Kidney epithelial cell (primary cell): ENCODE measurements around the gene PLXNA4. TPM values are rescaled to one million over a fixed set of nuclear protein-coding genes. Genes with fewer than 3 reads are reported as not detected.

Experiments
- DNase-seq: peaks from one replicate; pipeline ENCODE4 v3.0.0-alpha.2; 2010; ENCODE audit warnings: low read depth
- H3K27me3 ChIP-seq: 2 replicates; pipeline ENCODE4 v1.6.0; 2011; ENCODE audit warnings: low read length; ENCODE audit not compliant: control insufficient read depth, insufficient read depth
- H3K36me3 ChIP-seq: 2 replicates; pipeline ENCODE4 v1.5.1; 2011; ENCODE audit warnings: low read length; ENCODE audit not compliant: control insufficient read depth, insufficient read depth
- H3K4me3 ChIP-seq: 2 replicates; pipeline ENCODE4 v1.5.1; 2011; ENCODE audit warnings: low read depth, mild to moderate bottlenecking, control low read depth, low read length
- CTCF ChIP-seq: IDR thresholded peaks from 2 replicates; pipeline ENCODE4 v1.5.1; 2011; ENCODE audit warnings: mild to moderate bottlenecking, moderate library complexity, low read length, control low read depth, inconsistent platforms; ENCODE audit not compliant: insufficient read depth, poor library complexity, severe bottlenecking
- total RNA-seq: library from RNA; depleted of rRNA; stranded (reverse); fragments of >200 nt; gene quantifications from 2 replicates; pipeline ENCODE4 v1.2.3, GENCODE V29; 2015

PLXNA4 gene
- total RNA-seq, 1 donor from 2014 or later, result 5.9 TPM

GRCh38 chr7:132551886-132552285 lies 24.4 kb downstream of the PLXNA4 start:
- no peak for TF ChIP-seq CTCF
- no peaks in the 10 kb centered on the region for H3K36me3 ChIP-seq
- no peaks in the 10 kb centered on the region for H3K27me3 ChIP-seq
- no peak overlapping the region for H3K4me3 ChIP-seq
- DNase-seq, result no peak

- no peak for TF ChIP-seq CTCF
- H3K27me3 ChIP-seq, result no peaks in the 10 kb centered on the region
- no peak for DNase-seq
Observed at GRCh38 chr7:132551439-132551838, 24.8 kb downstream of the PLXNA4 start.

GRCh38 chr7:132548489-132549078 lies 27.7 kb downstream of the PLXNA4 start:
- Histone ChIP-seq H3K4me3 (no peak overlapping the region), H3K36me3 (no peaks in the 10 kb centered on the region), H3K27me3 (no peaks in the 10 kb centered on the region)
- no peak for DNase-seq
- no peak for TF ChIP-seq CTCF

More at GRCh38 chr7:132551439-132551838, 24.8 kb downstream of the PLXNA4 start:
- H3K36me3 ChIP-seq, result no peaks in the 10 kb centered on the region
- no peak overlapping the region for H3K4me3 ChIP-seq

- DNase-seq, result no peak
- no peak overlapping the region for H3K4me3 ChIP-seq
Observed at GRCh38 chr7:132547821-132548220, 28.4 kb downstream of the PLXNA4 start.

GRCh38 chr7:132546366-132547127 lies 29.7 kb downstream of the PLXNA4 start:
- no peak for TF ChIP-seq CTCF

More at GRCh38 chr7:132547821-132548220, 28.4 kb downstream of the PLXNA4 start:
- Histone ChIP-seq H3K36me3 (no peaks in the 10 kb centered on the region), H3K27me3 (no peaks in the 10 kb centered on the region)
- TF ChIP-seq CTCF, result no peak

GRCh38 chr7:132545756-132546155 lies 30.5 kb downstream of the PLXNA4 start:
- DNase-seq, result no peak
- Histone ChIP-seq H3K36me3 (no peaks in the 10 kb centered on the region), H3K27me3 (no peaks in the 10 kb centered on the region), H3K4me3 (no peak overlapping the region)
- TF ChIP-seq CTCF, result no peak

More at GRCh38 chr7:132546366-132547127, 29.7 kb downstream of the PLXNA4 start:
- DNase-seq, result no peak
- no peaks in the 10 kb centered on the region for H3K27me3 ChIP-seq
- H3K36me3 ChIP-seq, result no peaks in the 10 kb centered on the region
- H3K4me3 ChIP-seq, result no peak overlapping the region
